Neural cell (in vitro differentiated cells): ENCODE results near the gene PDK4. TPM values are rescaled to one million over a fixed set of nuclear protein-coding genes. Genes with fewer than 3 reads are reported as not detected.

Source experiments
- H2AFZ ChIP-seq: fragments of 200-600, 300-800 bp; sonication (generic), shearing (Covaris generic); 2 replicates; pipeline ENCODE4 v1.6.0; 2014; ENCODE audit warnings: low read depth, mild to moderate bottlenecking, antibody characterized with exemption, low read length, moderate library complexity
- H3F3A ChIP-seq: fragments of 200-600 bp; shearing (Covaris generic); 2 replicates; pipeline ENCODE4 v1.6.1; 2016; ENCODE audit warnings: mild to moderate bottlenecking, moderate library complexity, mixed read lengths, antibody characterized with exemption, low read length; ENCODE audit not compliant: insufficient read depth, poor library complexity, severe bottlenecking
- H3K27ac ChIP-seq: fragments of 200-600, 300-800 bp; sonication (generic), shearing (Covaris generic); 2 replicates; pipeline ENCODE4 v1.5.1; 2014; ENCODE audit warnings: mild to moderate bottlenecking, low read length, moderate library complexity
- H3K27me3 ChIP-seq: fragments of 300-800, 200-600 bp; sonication (generic), shearing (Covaris generic); 2 replicates; pipeline ENCODE4 v1.6.0; 2014; ENCODE audit warnings: mild to moderate bottlenecking, low read depth, low read length, moderate library complexity; ENCODE audit not compliant: insufficient read depth
- H3K36me3 ChIP-seq: fragments of 300-800, 200-600 bp; sonication (generic), shearing (Covaris generic); 2 replicates; pipeline ENCODE4 v1.5.1; 2014; ENCODE audit warnings: mild to moderate bottlenecking, antibody characterized with exemption, low read length, moderate library complexity; ENCODE audit not compliant: insufficient read depth
- H3K4me2 ChIP-seq: fragments of 300-800, 200-600 bp; sonication (generic), shearing (Covaris generic); 2 replicates; pipeline ENCODE4 v1.6.0; 2014; ENCODE audit warnings: mild to moderate bottlenecking, low read length
- H3K4me3 ChIP-seq: fragments of 300-800, 200-600 bp; sonication (generic), shearing (Covaris generic); 2 replicates; pipeline ENCODE4 v1.5.1; 2014; ENCODE audit warnings: mild to moderate bottlenecking, low read length, moderate library complexity
- H3K79me2 ChIP-seq: fragments of 200-600 bp; shearing (Covaris generic); replicated peaks from 2 replicates; pipeline ENCODE4 v1.6.0; 2014; ENCODE audit warnings: mild to moderate bottlenecking, low read length, moderate library complexity; ENCODE audit not compliant: insufficient read depth
- H3K9ac ChIP-seq: fragments of 300-800, 200-600 bp; sonication (generic), shearing (Covaris generic); 2 replicates; pipeline ENCODE4 v1.6.1; 2016; ENCODE audit warnings: mild to moderate bottlenecking, low read length, mixed read lengths
- H3K9me2 ChIP-seq: fragments of 200-600 bp; shearing (Covaris generic); 2 replicates; pipeline ENCODE4 v1.6.1; 2016; ENCODE audit warnings: mild to moderate bottlenecking, low read length, mixed read lengths; ENCODE audit not compliant: insufficient read depth
- H3K9me3 ChIP-seq: fragments of 200-600, 300-800 bp; sonication (generic), shearing (Covaris generic); 2 replicates; pipeline ENCODE4 v1.6.1; 2016; ENCODE audit warnings: mild to moderate bottlenecking, mixed run types, low read length, moderate library complexity, mixed read lengths
- H4K20me1 ChIP-seq: fragments of 200-600 bp; shearing (Covaris generic); 2 replicates; pipeline ENCODE4 v1.6.1; 2016; ENCODE audit warnings: mild to moderate bottlenecking, mixed run types; ENCODE audit not compliant: insufficient read depth
- EP300 ChIP-seq: fragments of 450-650 bp; conservative IDR thresholded peaks from 2 replicates; pipeline ENCODE4 v1.6.1; 2014; ENCODE audit warnings: antibody characterized with exemption, mild to moderate bottlenecking, moderate library complexity; ENCODE audit not compliant: poor library complexity, severe bottlenecking
- EZH2 ChIP-seq: fragments of 200-600, 300-800 bp; shearing (Covaris generic), sonication (generic); IDR thresholded peaks from 2 replicates; pipeline ENCODE4 v1.6.1; 2014; ENCODE audit warnings: antibody characterized with exemption, low read length, borderline replicate concordance, mild to moderate bottlenecking; ENCODE audit not compliant: insufficient read depth, poor library complexity, severe bottlenecking
- MXI1 ChIP-seq: fragments of 450-650 bp; conservative IDR thresholded peaks from 2 replicates; pipeline ENCODE4 v1.6.1; 2014; ENCODE audit warnings: antibody characterized with exemption, mild to moderate bottlenecking; ENCODE audit not compliant: poor library complexity, severe bottlenecking
- POLR2AphosphoS5 ChIP-seq: IDR thresholded peaks from 2 replicates; pipeline ENCODE4 v1.6.1; 2012
- RAD21 ChIP-seq: fragments of 450-650 bp; conservative IDR thresholded peaks from 2 replicates; pipeline ENCODE4 v1.6.1; 2014; ENCODE audit warnings: antibody characterized with exemption, mild to moderate bottlenecking, moderate library complexity
- SMC3 ChIP-seq: fragments of 450-650 bp; conservative IDR thresholded peaks from 2 replicates; pipeline ENCODE4 v1.6.1; 2014; ENCODE audit warnings: antibody characterized with exemption, mild to moderate bottlenecking, moderate library complexity; ENCODE audit not compliant: poor library complexity
- TAF1 ChIP-seq: IDR thresholded peaks from 2 replicates; pipeline ENCODE4 v1.6.1; 2012; ENCODE audit warnings: low read depth
- polyA plus RNA-seq: library from polyadenylated mRNA; depleted of rRNA; stranded (reverse); fragments of >200 nt; gene quantifications from 2 replicates; pipeline ENCODE4 v1.2.3, GENCODE V29; 2014
- TF ChIP-seq, protein P1 (sequence below): fragments of 450-650 bp; IDR thresholded peaks from 2 replicates; pipeline ENCODE4 v1.5.1; 2014; ENCODE audit warnings: antibody characterized with exemption, mild to moderate bottlenecking, moderate library complexity; ENCODE audit not compliant: poor library complexity, severe bottlenecking
- TF ChIP-seq, protein P2 (sequence below): IDR thresholded peaks from 2 replicates; pipeline ENCODE4 v1.6.1; 2012; ENCODE audit warnings: borderline replicate concordance

The PDK4 gene
- polyA plus RNA-seq, 1 donor from 2014 or later: not detected

GRCh38 chr7:95630702-95631458 lies 34.6 kb upstream of the PDK4 start:
- Histone ChIP-seq H3K9me3 (no peaks in the 10 kb centered on the region), H3K36me3 (no peaks in the 10 kb centered on the region), H3K4me3 (no peak overlapping the region), H3F3A (no peaks in the 10 kb centered on the region), H3K79me2 (no peaks in the 10 kb centered on the region), H3K4me2 (no peak overlapping the region), H2AFZ (no peak overlapping the region), H3K27ac (no peak overlapping the region), H4K20me1 (no peaks in the 10 kb centered on the region), H3K9me2 (no peaks in the 10 kb centered on the region), H3K27me3 (no peaks in the 10 kb centered on the region), H3K9ac (no peak overlapping the region)
- no peak for TF ChIP-seq EZH2
- TF ChIP-seq POLR2AphosphoS5: no peak
- TF ChIP-seq, protein P1, sequence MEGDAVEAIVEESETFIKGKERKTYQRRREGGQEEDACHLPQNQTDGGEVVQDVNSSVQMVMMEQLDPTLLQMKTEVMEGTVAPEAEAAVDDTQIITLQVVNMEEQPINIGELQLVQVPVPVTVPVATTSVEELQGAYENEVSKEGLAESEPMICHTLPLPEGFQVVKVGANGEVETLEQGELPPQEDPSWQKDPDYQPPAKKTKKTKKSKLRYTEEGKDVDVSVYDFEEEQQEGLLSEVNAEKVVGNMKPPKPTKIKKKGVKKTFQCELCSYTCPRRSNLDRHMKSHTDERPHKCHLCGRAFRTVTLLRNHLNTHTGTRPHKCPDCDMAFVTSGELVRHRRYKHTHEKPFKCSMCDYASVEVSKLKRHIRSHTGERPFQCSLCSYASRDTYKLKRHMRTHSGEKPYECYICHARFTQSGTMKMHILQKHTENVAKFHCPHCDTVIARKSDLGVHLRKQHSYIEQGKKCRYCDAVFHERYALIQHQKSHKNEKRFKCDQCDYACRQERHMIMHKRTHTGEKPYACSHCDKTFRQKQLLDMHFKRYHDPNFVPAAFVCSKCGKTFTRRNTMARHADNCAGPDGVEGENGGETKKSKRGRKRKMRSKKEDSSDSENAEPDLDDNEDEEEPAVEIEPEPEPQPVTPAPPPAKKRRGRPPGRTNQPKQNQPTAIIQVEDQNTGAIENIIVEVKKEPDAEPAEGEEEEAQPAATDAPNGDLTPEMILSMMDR: no peak
- no peak for TF ChIP-seq EP300
- TF ChIP-seq MXI1: no peak
- TF ChIP-seq, protein P2, sequence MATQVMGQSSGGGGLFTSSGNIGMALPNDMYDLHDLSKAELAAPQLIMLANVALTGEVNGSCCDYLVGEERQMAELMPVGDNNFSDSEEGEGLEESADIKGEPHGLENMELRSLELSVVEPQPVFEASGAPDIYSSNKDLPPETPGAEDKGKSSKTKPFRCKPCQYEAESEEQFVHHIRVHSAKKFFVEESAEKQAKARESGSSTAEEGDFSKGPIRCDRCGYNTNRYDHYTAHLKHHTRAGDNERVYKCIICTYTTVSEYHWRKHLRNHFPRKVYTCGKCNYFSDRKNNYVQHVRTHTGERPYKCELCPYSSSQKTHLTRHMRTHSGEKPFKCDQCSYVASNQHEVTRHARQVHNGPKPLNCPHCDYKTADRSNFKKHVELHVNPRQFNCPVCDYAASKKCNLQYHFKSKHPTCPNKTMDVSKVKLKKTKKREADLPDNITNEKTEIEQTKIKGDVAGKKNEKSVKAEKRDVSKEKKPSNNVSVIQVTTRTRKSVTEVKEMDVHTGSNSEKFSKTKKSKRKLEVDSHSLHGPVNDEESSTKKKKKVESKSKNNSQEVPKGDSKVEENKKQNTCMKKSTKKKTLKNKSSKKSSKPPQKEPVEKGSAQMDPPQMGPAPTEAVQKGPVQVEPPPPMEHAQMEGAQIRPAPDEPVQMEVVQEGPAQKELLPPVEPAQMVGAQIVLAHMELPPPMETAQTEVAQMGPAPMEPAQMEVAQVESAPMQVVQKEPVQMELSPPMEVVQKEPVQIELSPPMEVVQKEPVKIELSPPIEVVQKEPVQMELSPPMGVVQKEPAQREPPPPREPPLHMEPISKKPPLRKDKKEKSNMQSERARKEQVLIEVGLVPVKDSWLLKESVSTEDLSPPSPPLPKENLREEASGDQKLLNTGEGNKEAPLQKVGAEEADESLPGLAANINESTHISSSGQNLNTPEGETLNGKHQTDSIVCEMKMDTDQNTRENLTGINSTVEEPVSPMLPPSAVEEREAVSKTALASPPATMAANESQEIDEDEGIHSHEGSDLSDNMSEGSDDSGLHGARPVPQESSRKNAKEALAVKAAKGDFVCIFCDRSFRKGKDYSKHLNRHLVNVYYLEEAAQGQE: no peak
- TF ChIP-seq SMC3: no peak
- TF ChIP-seq RAD21: no peak
- TF ChIP-seq TAF1: no peak

DNA sequence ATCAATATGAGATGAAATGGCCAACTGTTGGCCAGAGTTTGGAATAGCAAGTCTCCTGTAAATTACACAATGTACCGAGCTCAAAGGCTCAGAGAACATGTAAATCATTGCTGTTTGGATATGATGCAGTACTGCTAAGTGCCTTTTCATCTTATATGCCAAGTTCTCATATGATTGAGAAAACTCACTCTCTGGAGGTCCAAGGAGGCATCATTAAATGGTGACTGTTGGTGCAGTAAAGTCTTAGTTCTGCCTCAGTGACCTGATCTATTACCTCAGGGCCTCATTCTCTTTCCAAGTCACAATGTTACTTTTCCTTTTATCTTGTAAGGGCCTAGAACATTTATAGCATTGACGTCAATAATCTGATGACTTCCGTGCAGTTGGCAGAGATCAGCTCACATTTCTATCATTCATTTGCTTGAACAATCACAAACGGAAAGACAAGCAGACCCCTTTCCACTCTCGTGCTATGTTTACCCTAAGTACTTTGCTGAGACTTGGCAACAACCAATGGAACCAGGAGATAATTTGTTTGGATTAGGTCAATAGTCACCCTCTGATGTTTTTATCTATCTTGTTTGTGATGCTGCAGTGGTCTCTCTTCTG lies 32.6 kb upstream of the PDK4 start:
- H3K9me2 ChIP-seq: no peaks in the 10 kb centered on the region
- H3K9me3 ChIP-seq: no peaks in the 10 kb centered on the region
- H3K36me3 ChIP-seq: no peaks in the 10 kb centered on the region
- no peak overlapping the region for H2AFZ ChIP-seq
- H3F3A ChIP-seq: no peaks in the 10 kb centered on the region
- TF ChIP-seq TAF1 (no peak), MXI1 (no peak), SMC3 (no peak), RAD21 (no peak)
- H3K27ac ChIP-seq: no peak overlapping the region
- no peak overlapping the region for H3K4me2 ChIP-seq
- no peaks in the 10 kb centered on the region for H4K20me1 ChIP-seq
- no peaks in the 10 kb centered on the region for H3K79me2 ChIP-seq
- H3K27me3 ChIP-seq: no peaks in the 10 kb centered on the region
- H3K9ac ChIP-seq: no peak overlapping the region
- H3K4me3 ChIP-seq: no peak overlapping the region
